Cardiac muscle cell (in vitro differentiated cells and primary cell): ENCODE results near the gene COPS9. TPM values are rescaled to one million over a fixed set of nuclear protein-coding genes. Genes with fewer than 3 reads are reported as not detected.

Experiments used
- DNase-seq, 2 donors: peaks; one replicate each; pipeline versions ENCODE4 v3.0.0 to v3.0.0-alpha.2; 2010 to 2017; ENCODE audit warnings: low read depth in 1 of 2, low spot score in 1 of 2
- H3K27ac ChIP-seq: fragments of 200-600 bp; sonication (generic); 2 replicates; pipeline ENCODE4 v1.5.1; 2016
- H3K27me3 ChIP-seq: fragments of 200-600 bp; sonication (generic); 2 replicates; pipeline ENCODE4 v1.6.0; 2016; ENCODE audit warnings: control low read depth
- H3K36me3 ChIP-seq: fragments of 200-600 bp; sonication (generic); 2 replicates; pipeline ENCODE4 v1.5.1; 2016; ENCODE audit warnings: control low read depth
- H3K4me1 ChIP-seq: fragments of 200-600 bp; sonication (generic); 2 replicates; pipeline ENCODE4 v1.8.1; 2017; ENCODE audit warnings: low read depth, mild to moderate bottlenecking, mixed run types
- H3K4me3 ChIP-seq: fragments of 200-600 bp; sonication (generic); 2 replicates; pipeline ENCODE4 v1.5.1; 2016; ENCODE audit warnings: mild to moderate bottlenecking
- H3K9me3 ChIP-seq: fragments of 200-600 bp; sonication (generic); 2 replicates; pipeline ENCODE4 v1.5.1; 2017; ENCODE audit warnings: low read depth, mild to moderate bottlenecking, control low read depth
- CTCF ChIP-seq: IDR thresholded peaks from 2 replicates; pipeline ENCODE4 v1.5.1; 2012; ENCODE audit warnings: low read depth, mild to moderate bottlenecking, low read length
- polyA plus RNA-seq: library from polyadenylated mRNA; unstranded; fragments of >200 nt; fragmentation: Nextera tagmentation; extraction: Ambion mirVana; gene quantifications from 2 replicates; pipeline ENCODE4 v1.2.1, GENCODE V29; 2016
- total RNA-seq: library from RNA; depleted of rRNA; stranded (reverse); fragments of >200 nt; gene quantifications from 2 replicates; pipeline ENCODE4 v1.2.3, GENCODE V29; 2016

The COPS9 gene
- total and polyA plus RNA-seq, 2 experiments from 2014 or later = 111 to 321 TPM

GRCh38 chr2:240128608-240129145, 7.4 kb downstream of the COPS9 start:
- H3K4me1 ChIP-seq = no peaks in the 10 kb centered on the region
- no peaks in the 10 kb centered on the region for H3K9me3 ChIP-seq
- H3K36me3 ChIP-seq = peaks cover 23% of the 10 kb centered on the region
- H3K27ac ChIP-seq = no peak overlapping the region
- H3K27me3 ChIP-seq = no peaks in the 10 kb centered on the region
- DNase-seq = no peak
- no peak overlapping the region for H3K4me3 ChIP-seq
- TF ChIP-seq CTCF = no peak

- H3K27ac ChIP-seq = no peak overlapping the region
- no peak overlapping the region for H3K4me3 ChIP-seq
- TF ChIP-seq CTCF = no peak
- peaks cover 23% of the 10 kb centered on the region for H3K36me3 ChIP-seq
- DNase-seq = no peak
- no peaks in the 10 kb centered on the region for H3K4me1 ChIP-seq
- no peaks in the 10 kb centered on the region for H3K27me3 ChIP-seq
- no peaks in the 10 kb centered on the region for H3K9me3 ChIP-seq
Observed at GRCh38 chr2:240127911-240128607, 8.0 kb downstream of the COPS9 start.

GRCh38 chr2:240127191-240127750, 8.8 kb downstream of the COPS9 start:
- Histone ChIP-seq H3K36me3 (peaks cover 17% of the 10 kb centered on the region), H3K27ac (no peak overlapping the region), H3K27me3 (no peaks in the 10 kb centered on the region), H3K4me3 (no peak overlapping the region), H3K9me3 (no peaks in the 10 kb centered on the region), H3K4me1 (no peaks in the 10 kb centered on the region)
- TF ChIP-seq CTCF = no peak
- DNase-seq = no peak

GRCh38 chr2:240126731-240127130, 9.4 kb downstream of the COPS9 start:
- no peak for TF ChIP-seq CTCF
- Histone ChIP-seq H3K36me3 (peaks cover 13% of the 10 kb centered on the region), H3K27ac (no peak overlapping the region), H3K27me3 (no peaks in the 10 kb centered on the region), H3K4me3 (no peak overlapping the region), H3K9me3 (no peaks in the 10 kb centered on the region), H3K4me1 (no peaks in the 10 kb centered on the region)
- no peak for DNase-seq

GRCh38 chr2:240125742-240126141, 10.4 kb downstream of the COPS9 start:
- H3K4me1 ChIP-seq = no peaks in the 10 kb centered on the region
- no peak for DNase-seq
- TF ChIP-seq CTCF = no peak

More at GRCh38 chr2:240125742-240126141, 10.4 kb downstream of the COPS9 start:
- H3K27ac ChIP-seq = no peak overlapping the region
- no peaks in the 10 kb centered on the region for H3K27me3 ChIP-seq
- H3K9me3 ChIP-seq = no peaks in the 10 kb centered on the region
- peaks cover 10% of the 10 kb centered on the region for H3K36me3 ChIP-seq
- H3K4me3 ChIP-seq = no peak overlapping the region
